MM.1S (cell line): ENCODE measurements around the gene WDR70.

Experiments
- DNase-seq: peaks from one replicate; pipeline ENCODE4 v3.0.0-alpha.2; 2015
- H2AFZ ChIP-seq: fragments of 300-600 bp; sonication (generic); 2 replicates; pipeline ENCODE4 v1.6.0; 2016; ENCODE audit warnings: antibody characterized with exemption, low read length
- H3F3A ChIP-seq: fragments of 300-600 bp; sonication (generic); 2 replicates; pipeline ENCODE4 v1.6.1; 2016; ENCODE audit warnings: mild to moderate bottlenecking, antibody characterized with exemption, low read length, moderate library complexity, mixed read lengths; ENCODE audit not compliant: insufficient read depth
- H3K27ac ChIP-seq: fragments of 300-600 bp; sonication (generic); 2 replicates; pipeline ENCODE4 v1.5.1; 2016; ENCODE audit warnings: mild to moderate bottlenecking, low read length
- H3K27me3 ChIP-seq: fragments of 300-600 bp; sonication (generic); replicated peaks from 2 replicates; pipeline ENCODE4 v1.6.0; 2016; ENCODE audit warnings: low read length; ENCODE audit not compliant: insufficient read depth
- H3K36me3 ChIP-seq: fragments of 300-600 bp; sonication (generic); replicated peaks from 2 replicates; pipeline ENCODE4 v1.6.1; 2016; ENCODE audit warnings: mild to moderate bottlenecking, low read length, mixed read lengths; ENCODE audit not compliant: insufficient read depth
- H3K4me1 ChIP-seq: fragments of 300-600 bp; sonication (generic); 2 replicates; pipeline ENCODE4 v1.6.1; 2016; ENCODE audit warnings: low read length, mixed read lengths
- H3K4me2 ChIP-seq: fragments of 300-600 bp; sonication (generic); 2 replicates; pipeline ENCODE4 v1.6.0; 2016; ENCODE audit warnings: low read depth, low read length
- H3K4me3 ChIP-seq: fragments of 300-600 bp; sonication (generic); 2 replicates; pipeline ENCODE4 v1.5.1; 2016; ENCODE audit warnings: low read length, mixed read lengths
- H3K79me2 ChIP-seq: fragments of 300-600 bp; sonication (generic); 2 replicates; pipeline ENCODE4 v1.6.1; 2016; ENCODE audit warnings: mixed run types, low read length, mixed read lengths
- H3K9ac ChIP-seq: fragments of 300-600 bp; sonication (generic); 2 replicates; pipeline ENCODE4 v1.6.1; 2016; ENCODE audit warnings: low read length, mixed read lengths
- H3K9me2 ChIP-seq: fragments of 300-600 bp; sonication (generic); replicated peaks from 2 replicates; pipeline ENCODE4 v1.6.1; 2016; ENCODE audit warnings: mild to moderate bottlenecking, low read length, mixed read lengths; ENCODE audit not compliant: insufficient read depth
- H3K9me3 ChIP-seq: fragments of 300-600 bp; sonication (generic); replicated peaks from 2 replicates; pipeline ENCODE4 v1.6.1; 2016; ENCODE audit warnings: mild to moderate bottlenecking, low read length, mixed read lengths; ENCODE audit not compliant: insufficient read depth
- H4K20me1 ChIP-seq: fragments of 300-600 bp; sonication (generic); 2 replicates; pipeline ENCODE4 v1.6.1; 2016; ENCODE audit warnings: mild to moderate bottlenecking, low read length, moderate library complexity, mixed read lengths; ENCODE audit not compliant: insufficient read depth
- EZH2 ChIP-seq: fragments of 300-600 bp; sonication (generic); optimal IDR thresholded peaks from 2 replicates; pipeline ENCODE3; 2017; ENCODE audit warnings: low read depth, mild to moderate bottlenecking, antibody characterized with exemption, low read length, mixed read lengths
- EZH2phosphoT487 ChIP-seq: fragments of 300-600 bp; sonication (generic); IDR thresholded peaks from 2 replicates; pipeline ENCODE4 v1.6.1; 2018; ENCODE audit warnings: antibody characterized with exemption, low read length
- TF ChIP-seq, protein P1 (sequence below): fragments of 300-600 bp; sonication (generic); IDR thresholded peaks from 2 replicates; pipeline ENCODE4 v1.5.1; 2016; ENCODE audit warnings: antibody characterized with exemption, low read length, mixed read lengths

WDR70 gene

DNA sequence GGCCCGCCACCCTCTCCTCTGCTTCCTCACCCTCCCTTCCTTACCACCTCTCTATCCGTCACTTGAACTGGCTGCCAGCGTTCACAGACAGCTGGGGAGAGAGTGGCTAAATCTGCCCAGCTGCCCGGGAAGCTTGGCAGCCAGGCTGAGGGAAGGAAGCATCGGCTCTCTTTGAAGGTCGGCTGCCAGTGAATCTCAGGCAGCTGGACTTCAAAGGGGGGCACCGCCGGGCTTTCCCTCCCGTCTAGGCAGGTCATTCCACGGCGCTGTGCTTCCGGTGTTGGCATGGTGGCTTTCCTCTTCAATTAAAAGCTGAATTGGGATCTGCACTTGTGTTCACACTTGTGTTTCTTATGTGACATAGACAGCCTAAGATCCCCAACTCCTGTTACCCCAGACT lies 286.8 kb downstream of the WDR70 start:
- Histone ChIP-seq H3K4me3 (no peak overlapping the region), H3K27ac (no peak overlapping the region), H3F3A (no peaks in the 10 kb centered on the region), H3K4me1 (no peaks in the 10 kb centered on the region), H3K9me2 (no peaks in the 10 kb centered on the region), H3K9ac (no peak overlapping the region), H3K36me3 (no peaks in the 10 kb centered on the region), H3K9me3 (no peaks in the 10 kb centered on the region), H3K4me2 (no peak overlapping the region), H3K79me2 (no peaks in the 10 kb centered on the region), H3K27me3 (no peaks in the 10 kb centered on the region), H2AFZ (no peak overlapping the region), H4K20me1 (no peaks in the 10 kb centered on the region)
- TF ChIP-seq EZH2 (no peak), EZH2phosphoT487 (no peak)
- TF ChIP-seq, protein P1, sequence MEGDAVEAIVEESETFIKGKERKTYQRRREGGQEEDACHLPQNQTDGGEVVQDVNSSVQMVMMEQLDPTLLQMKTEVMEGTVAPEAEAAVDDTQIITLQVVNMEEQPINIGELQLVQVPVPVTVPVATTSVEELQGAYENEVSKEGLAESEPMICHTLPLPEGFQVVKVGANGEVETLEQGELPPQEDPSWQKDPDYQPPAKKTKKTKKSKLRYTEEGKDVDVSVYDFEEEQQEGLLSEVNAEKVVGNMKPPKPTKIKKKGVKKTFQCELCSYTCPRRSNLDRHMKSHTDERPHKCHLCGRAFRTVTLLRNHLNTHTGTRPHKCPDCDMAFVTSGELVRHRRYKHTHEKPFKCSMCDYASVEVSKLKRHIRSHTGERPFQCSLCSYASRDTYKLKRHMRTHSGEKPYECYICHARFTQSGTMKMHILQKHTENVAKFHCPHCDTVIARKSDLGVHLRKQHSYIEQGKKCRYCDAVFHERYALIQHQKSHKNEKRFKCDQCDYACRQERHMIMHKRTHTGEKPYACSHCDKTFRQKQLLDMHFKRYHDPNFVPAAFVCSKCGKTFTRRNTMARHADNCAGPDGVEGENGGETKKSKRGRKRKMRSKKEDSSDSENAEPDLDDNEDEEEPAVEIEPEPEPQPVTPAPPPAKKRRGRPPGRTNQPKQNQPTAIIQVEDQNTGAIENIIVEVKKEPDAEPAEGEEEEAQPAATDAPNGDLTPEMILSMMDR: no peak
- DNase-seq: no peak

DNA sequence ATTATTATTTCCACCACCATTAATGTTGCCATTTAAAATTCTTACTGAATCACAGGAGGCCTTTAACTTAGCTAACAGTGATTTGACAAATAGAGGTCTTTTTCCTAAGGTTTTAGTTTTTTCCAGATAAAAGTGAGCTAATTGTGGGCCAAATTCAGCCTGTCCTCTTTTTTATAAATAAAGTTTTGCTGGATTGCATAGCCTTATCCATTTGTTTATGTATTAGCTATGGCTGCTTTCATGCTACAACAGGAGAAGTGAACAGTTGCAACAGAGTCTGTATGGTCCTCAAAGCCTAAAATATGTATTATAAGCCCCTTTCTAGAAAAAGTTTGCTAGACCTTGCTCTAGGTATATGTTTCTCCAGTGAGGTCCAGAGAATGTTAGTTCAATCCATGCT lies 288.3 kb downstream of the WDR70 start:
- no peaks in the 10 kb centered on the region for H3F3A ChIP-seq
- no peak overlapping the region for H3K27ac ChIP-seq

DNA sequence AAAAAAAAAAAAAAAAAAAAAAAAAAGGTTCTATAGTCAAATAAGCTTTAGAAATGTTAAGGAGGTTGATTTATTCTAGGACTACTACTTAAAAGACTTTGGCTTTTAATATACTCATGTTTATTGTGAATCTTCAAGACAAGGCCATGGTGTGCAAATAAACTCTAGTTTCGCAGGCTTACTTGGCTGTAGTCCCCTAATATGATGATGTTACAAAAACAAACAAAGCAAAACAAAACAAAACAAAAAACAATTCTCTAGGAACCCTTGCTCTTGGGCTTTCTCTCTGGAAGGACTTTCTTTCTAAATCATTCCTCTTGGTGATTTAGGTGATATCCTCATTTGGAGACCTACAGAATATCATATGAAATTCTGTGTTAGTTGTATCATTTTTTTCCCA lies 288.7 kb downstream of the WDR70 start:
- no peaks in the 10 kb centered on the region for H3K36me3 ChIP-seq
- no peaks in the 10 kb centered on the region for H3K79me2 ChIP-seq
- no peaks in the 10 kb centered on the region for H3K9me2 ChIP-seq
- no peak for DNase-seq
- H3F3A ChIP-seq: no peaks in the 10 kb centered on the region
- H3K4me3 ChIP-seq: no peak overlapping the region
- H3K4me2 ChIP-seq: no peak overlapping the region
- no peaks in the 10 kb centered on the region for H3K27me3 ChIP-seq
- H4K20me1 ChIP-seq: no peaks in the 10 kb centered on the region
- H3K9me3 ChIP-seq: no peaks in the 10 kb centered on the region
- H3K9ac ChIP-seq: no peak overlapping the region
- H3K4me1 ChIP-seq: no peaks in the 10 kb centered on the region
- no peak overlapping the region for H2AFZ ChIP-seq
- TF ChIP-seq EZH2: no peak
- TF ChIP-seq, protein P1: no peak
- TF ChIP-seq EZH2phosphoT487: no peak
- no peak overlapping the region for H3K27ac ChIP-seq

More for the DNA sequence above, 288.3 kb downstream of the WDR70 start:
- DNase-seq: no peak
- no peaks in the 10 kb centered on the region for H3K79me2 ChIP-seq
- TF ChIP-seq, protein P1: no peak
- TF ChIP-seq EZH2phosphoT487 (no peak), EZH2 (no peak)
- H3K9ac ChIP-seq: no peak overlapping the region
- H3K9me2 ChIP-seq: no peaks in the 10 kb centered on the region
- H3K36me3 ChIP-seq: no peaks in the 10 kb centered on the region
- H3K4me3 ChIP-seq: no peak overlapping the region
- H2AFZ ChIP-seq: no peak overlapping the region
- H3K4me2 ChIP-seq: no peak overlapping the region
- H4K20me1 ChIP-seq: no peaks in the 10 kb centered on the region
- H3K27me3 ChIP-seq: no peaks in the 10 kb centered on the region
- no peaks in the 10 kb centered on the region for H3K9me3 ChIP-seq
- H3K4me1 ChIP-seq: no peaks in the 10 kb centered on the region
